ENCODE results near the gene NAALADL2. TPM values are rescaled to one million over a fixed set of nuclear protein-coding genes. Genes with fewer than 3 reads are reported as not detected.
"Not testable (repeated sequence)": the region's sequence is repeated elsewhere in the genome, so short reads cannot be mapped to it uniquely, and the experiment has no call there.

Gene NAALADL2
- total RNA-seq, 1 donor from 2014 or later = 2.4 TPM

GRCh38 chr3:175146258-175146657 lies 287.1 kb downstream of the NAALADL2 start:
- ATAC-seq = no peak

GRCh38 chr3:175149675-175150074 lies 290.5 kb downstream of the NAALADL2 start:
- ATAC-seq = peak; percentile 57

GRCh38 chr3:175150812-175151401 lies 291.8 kb downstream of the NAALADL2 start:
- ATAC-seq = peak; percentile 99

GRCh38 chr3:175153595-175153994 lies 294.5 kb downstream of the NAALADL2 start:
- ATAC-seq = no peak

- no peak for ATAC-seq
These were observed 296.0 kb downstream of the NAALADL2 start for GRCh38 chr3:175155172-175155571.

- ATAC-seq = no peak
These were observed 300.1 kb downstream of the NAALADL2 start for GRCh38 chr3:175159202-175159601.

- no peak for ATAC-seq
These were observed 302.2 kb downstream of the NAALADL2 start for GRCh38 chr3:175161291-175161690.

- ATAC-seq = peak; percentile 74
These were observed 304.6 kb downstream of the NAALADL2 start for GRCh38 chr3:175163686-175164085.

GRCh38 chr3:175173117-175173516 lies 314.0 kb downstream of the NAALADL2 start:
- not testable (repeated sequence) for ATAC-seq

GRCh38 chr3:175176556-175176955 lies 317.4 kb downstream of the NAALADL2 start:
- no peak for ATAC-seq

GRCh38 chr3:175179055-175179454 lies 319.9 kb downstream of the NAALADL2 start:
- no peak for ATAC-seq

- ATAC-seq = no peak
These were observed 325.3 kb downstream of the NAALADL2 start for GRCh38 chr3:175184392-175184791.

GRCh38 chr3:175185903-175186302 lies 326.8 kb downstream of the NAALADL2 start:
- ATAC-seq = no peak

- no peak for ATAC-seq
These were observed 327.4 kb downstream of the NAALADL2 start for GRCh38 chr3:175186511-175186910.

- ATAC-seq = no peak
These were observed 328.5 kb downstream of the NAALADL2 start for GRCh38 chr3:175187586-175187985.

GRCh38 chr3:175192536-175192935 lies 333.4 kb downstream of the NAALADL2 start:
- ATAC-seq = no peak

- ATAC-seq = peak; percentile 61
These were observed 334.8 kb downstream of the NAALADL2 start for GRCh38 chr3:175193815-175194518.

- ATAC-seq = no peak
These were observed 340.1 kb downstream of the NAALADL2 start for GRCh38 chr3:175198991-175199783.

- no peak for ATAC-seq
These were observed 340.8 kb downstream of the NAALADL2 start for GRCh38 chr3:175199961-175200360.

GRCh38 chr3:175200391-175201095 lies 341.4 kb downstream of the NAALADL2 start:
- ATAC-seq = no peak

GRCh38 chr3:175207361-175207760 lies 348.2 kb downstream of the NAALADL2 start:
- ATAC-seq = no peak

GRCh38 chr3:175208326-175208725 lies 349.2 kb downstream of the NAALADL2 start:
- no peak for ATAC-seq

GRCh38 chr3:175211466-175211865 lies 352.3 kb downstream of the NAALADL2 start:
- ATAC-seq = no peak

Data from esophagus mucosa (tissue), 1 donor.